Medulla oblongata (tissue), 1 donor: ENCODE results near the gene ZC3H8.

Experiments used
- DNase-seq: peaks from one replicate; pipeline ENCODE4 v3.0.0-alpha.2; 2015; ENCODE audit errors: extremely low spot score

Gene ZC3H8

GRCh38 chr2:112164876-112165275 is 90.0 kb downstream of the ZC3H8 start:
- no peak for DNase-seq

GRCh38 chr2:112163541-112163981 is 91.3 kb downstream of the ZC3H8 start:
- DNase-seq: no peak

- DNase-seq: no peak
These were observed 91.9 kb downstream of the ZC3H8 start for GRCh38 chr2:112162956-112163355.

- DNase-seq: no peak
These were observed 92.5 kb downstream of the ZC3H8 start for GRCh38 chr2:112162341-112162740.
